Measurements from ENCODE around the gene SERPINA3.

GRCh38 chr14:94570440-94570839, 41.8 kb upstream of the SERPINA3 start:
- no peak for TF ChIP-seq CTCF (IDR thresholded peaks at IDR 0.05)
- no peak for TF ChIP-seq POLR2AphosphoS5 (IDR thresholded peaks at IDR 0.05)

All from sigmoid colon (tissue), 4 donors.